BJ (cell line): ENCODE results near the gene RAD51B. TPM values are rescaled to one million over a fixed set of nuclear protein-coding genes. Genes with fewer than 3 reads are reported as not detected.
"Not testable (repeated sequence)": the region's sequence is repeated elsewhere in the genome, so short reads cannot be mapped to it uniquely, and the experiment has no call there.

Source experiments
- CTCF ChIA-PET: fragments of 350-600 bp; formaldehyde crosslinking; extraction: SDS; loops from one replicate; lab custom pipeline; 2021; ENCODE audit warnings: antibody characterized with exemption, inconsistent platforms; lab: Yijun Ruan, JAX
- POLR2A ChIA-PET: fragments of 300-600 bp; sonication (Branson Sonifier 250); formaldehyde crosslinking; extraction: SDS; loops from one replicate; lab custom pipeline; 2021; ENCODE audit warnings: antibody characterized with exemption; lab: Charles Lee
- DNase-seq: peaks from one replicate; pipeline ENCODE4 v3.0.0-alpha.2; 2011; ENCODE audit warnings: low read depth
- H3K27me3 ChIP-seq: 2 replicates; pipeline ENCODE4 v1.6.0; 2011; ENCODE audit warnings: low read length; ENCODE audit not compliant: control insufficient read depth, insufficient read depth
- H3K36me3 ChIP-seq: 2 replicates; pipeline ENCODE4 v1.5.1; 2011; ENCODE audit warnings: low read length; ENCODE audit not compliant: control insufficient read depth, insufficient read depth
- H3K4me3 ChIP-seq: 2 replicates; pipeline ENCODE4 v1.5.1; 2011; ENCODE audit warnings: low read depth, mild to moderate bottlenecking, control low read depth, low read length
- polyA plus RNA-seq: library from polyadenylated mRNA; depleted of rRNA; stranded (reverse); fragments of >200 nt; gene quantifications from 2 replicates; pipeline ENCODE4 v1.2.3, GENCODE V29; 2011
- TF ChIP-seq, protein P1 (sequence below): IDR thresholded peaks from 2 replicates; pipeline ENCODE4 v1.5.1; 2011; ENCODE audit warnings: low read depth, mild to moderate bottlenecking, control low read depth, inconsistent platforms, low read length, moderate library complexity; ENCODE audit not compliant: insufficient read depth

RAD51B gene
- polyA plus RNA-seq, 1 experiment: 5.6 TPM

- TF ChIP-seq, protein P1, sequence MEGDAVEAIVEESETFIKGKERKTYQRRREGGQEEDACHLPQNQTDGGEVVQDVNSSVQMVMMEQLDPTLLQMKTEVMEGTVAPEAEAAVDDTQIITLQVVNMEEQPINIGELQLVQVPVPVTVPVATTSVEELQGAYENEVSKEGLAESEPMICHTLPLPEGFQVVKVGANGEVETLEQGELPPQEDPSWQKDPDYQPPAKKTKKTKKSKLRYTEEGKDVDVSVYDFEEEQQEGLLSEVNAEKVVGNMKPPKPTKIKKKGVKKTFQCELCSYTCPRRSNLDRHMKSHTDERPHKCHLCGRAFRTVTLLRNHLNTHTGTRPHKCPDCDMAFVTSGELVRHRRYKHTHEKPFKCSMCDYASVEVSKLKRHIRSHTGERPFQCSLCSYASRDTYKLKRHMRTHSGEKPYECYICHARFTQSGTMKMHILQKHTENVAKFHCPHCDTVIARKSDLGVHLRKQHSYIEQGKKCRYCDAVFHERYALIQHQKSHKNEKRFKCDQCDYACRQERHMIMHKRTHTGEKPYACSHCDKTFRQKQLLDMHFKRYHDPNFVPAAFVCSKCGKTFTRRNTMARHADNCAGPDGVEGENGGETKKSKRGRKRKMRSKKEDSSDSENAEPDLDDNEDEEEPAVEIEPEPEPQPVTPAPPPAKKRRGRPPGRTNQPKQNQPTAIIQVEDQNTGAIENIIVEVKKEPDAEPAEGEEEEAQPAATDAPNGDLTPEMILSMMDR: no peak
- H3K36me3 ChIP-seq: peaks cover 18% of the 10 kb centered on the region
- ChIA-PET POLR2A (no interaction called here), CTCF (no interaction called here)
- no peaks in the 10 kb centered on the region for H3K27me3 ChIP-seq
- no peak overlapping the region for H3K4me3 ChIP-seq
- peak; percentile 4 for DNase-seq
These were observed 13.3 kb upstream of the RAD51B start for GRCh38 chr14:67806246-67806645.

DNA sequence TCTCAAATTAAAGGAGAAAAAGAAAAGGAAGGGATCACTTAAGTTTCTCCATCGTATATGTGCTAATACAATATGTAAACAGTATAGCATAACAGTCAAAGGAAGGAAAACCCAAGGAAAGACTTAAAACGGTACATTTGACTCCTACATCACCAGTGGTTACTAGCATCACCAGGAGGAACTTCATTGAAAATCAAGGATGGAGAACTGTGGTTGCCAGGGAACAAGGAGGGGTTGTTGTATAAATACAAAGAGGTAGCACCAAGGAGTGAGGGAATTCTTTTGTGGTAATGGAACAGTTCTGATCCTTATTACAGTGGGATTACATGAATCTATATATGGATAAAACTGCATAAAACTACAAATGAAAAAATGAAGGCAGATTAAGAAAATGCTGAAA, 4.8 kb upstream of the RAD51B start:
- TF ChIP-seq, protein P1: no peak
- POLR2A ChIA-PET: no interaction called here

DNA sequence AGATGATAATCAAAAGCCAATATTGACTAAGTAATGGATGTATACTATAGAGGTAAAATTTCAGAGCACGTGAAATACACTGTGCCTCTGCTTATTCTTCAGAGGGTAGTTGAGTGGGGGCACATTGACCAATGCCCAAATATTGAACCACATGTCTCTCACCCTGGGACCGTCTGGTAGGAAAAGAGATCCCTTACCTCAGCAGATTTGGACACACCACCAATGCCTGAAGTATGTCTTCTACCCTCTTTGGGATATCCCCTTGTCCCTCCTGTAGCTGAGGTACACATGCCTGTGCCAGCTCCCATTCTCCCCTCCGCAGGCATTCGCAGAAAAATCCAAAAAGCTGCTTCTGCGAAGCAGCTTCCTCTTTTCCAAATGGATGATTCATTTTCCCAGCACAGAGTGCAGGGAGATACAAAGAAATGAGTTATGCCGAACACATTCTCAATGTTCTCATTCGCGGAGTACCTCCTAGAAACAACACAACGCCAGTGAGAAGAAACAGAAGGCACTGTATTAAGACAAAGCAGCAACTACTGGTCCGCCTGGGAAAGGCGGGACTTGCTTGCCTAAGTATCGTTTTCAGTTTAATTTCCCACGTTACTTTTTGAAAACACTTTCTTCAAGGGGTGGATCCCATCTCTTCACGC, 3.9 kb upstream of the RAD51B start:
- Histone ChIP-seq H3K4me3 (peak overlapping the region; percentile 81), H3K27me3 (no peaks in the 10 kb centered on the region), H3K36me3 (no peaks in the 10 kb centered on the region)
- POLR2A ChIA-PET: no interaction called here
- CTCF ChIA-PET: interaction anchor here (0.6 kb wide), 1 partner anchor 420 kb away, joined by 3 read pairs; no protein-coding TSS in a partner anchor
- TF ChIP-seq, protein P1: no peak
- peak; percentile 9 for DNase-seq

More for the DNA sequence above, 4.8 kb upstream of the RAD51B start:
- no peaks in the 10 kb centered on the region for H3K36me3 ChIP-seq
- CTCF ChIA-PET: interaction anchor here (1.0 kb wide), 1 partner anchor 1010 kb away, joined by 3 read pairs; no protein-coding TSS in a partner anchor
- no peaks in the 10 kb centered on the region for H3K27me3 ChIP-seq
- H3K4me3 ChIP-seq: no peak overlapping the region
- DNase-seq: no peak

- Histone ChIP-seq H3K36me3 (no peaks in the 10 kb centered on the region), H3K27me3 (no peaks in the 10 kb centered on the region), H3K4me3 (peak within 1 kb of the TSS; percentile 81)
- DNase-seq: peak; percentile 83
- POLR2A ChIA-PET: no interaction called here
- TF ChIP-seq, protein P1: no peak
- CTCF ChIA-PET: interaction anchor here (0.6 kb wide), 2 partner anchors 388 to 419 kb away, joined by 3 read pairs; no protein-coding TSS in a partner anchor
These were observed 3.1 kb upstream of the RAD51B start, which contains the start of gene ZFYVE26 for GRCh38 chr14:67816326-67817002. TSS of gene ZFYVE26 (minus strand) at chr14:67816590. CDS start at chr14:67815963, 627 bp downstream.

- CTCF ChIA-PET: interaction anchor here (0.6 to 0.9 kb wide), 2 partner anchors 9 to 1708 kb away, joined by 3 to 5 read pairs; no protein-coding TSS in a partner anchor
- H3K4me3 ChIP-seq: no peak overlapping the region
These were observed 1.7 kb upstream of the RAD51B start for GRCh38 chr14:67817750-67818438.

GRCh38 chr14:67818476-67818875, 1.1 kb upstream of the RAD51B start:
- CTCF ChIA-PET: interaction anchor here (0.9 kb wide), 1 partner anchor 9 kb away, joined by 3 read pairs; no protein-coding TSS in a partner anchor
- DNase-seq, H3K27me3 ChIP-seq, POLR2A ChIA-PET, H3K36me3 ChIP-seq, H3K4me3 ChIP-seq: not testable (repeated sequence)

More at GRCh38 chr14:67817750-67818438, 1.7 kb upstream of the RAD51B start:
- TF ChIP-seq, protein P1: no peak
- Histone ChIP-seq H3K36me3 (no peaks in the 10 kb centered on the region), H3K27me3 (no peaks in the 10 kb centered on the region)
- POLR2A ChIA-PET: no interaction called here
- no peak for DNase-seq
